Activated CD8-positive, alpha-beta T cell treated with anti-CD3 and anti-CD28 coated beads for 36 hours (primary cell): ENCODE results near the gene ACKR2. TPM values are rescaled to one million over a fixed set of nuclear protein-coding genes. Genes with fewer than 3 reads are reported as not detected.

ENCODE experiments used
- ATAC-seq: fragments of 200-7000 bp; cut with Tn5 transposase; one replicate; pipeline ENCODE4 v1.10.0; 2021; ENCODE audit warnings: mild to moderate bottlenecking, moderate library complexity
- CTCF ChIA-PET: fragments of 350-600 bp; sonication (Branson Sonifier 250); formaldehyde crosslinking; loops from one replicate; lab custom pipeline; 2021; ENCODE audit warnings: antibody characterized with exemption; lab: Charles Lee
- POLR2A ChIA-PET: fragments of 350-600 bp; sonication (Branson Sonifier 250); formaldehyde crosslinking; loops from one replicate; lab custom pipeline; 2021; ENCODE audit warnings: antibody characterized with exemption; lab: Charles Lee
- DNase-seq: peaks from one replicate; pipeline ENCODE4 v3.0.0-alpha.2; 2020
- H3K27ac Mint-ChIP-seq: one replicate; pipeline ENCODE4 v1.8.0; 2021; ENCODE audit warnings: mild to moderate bottlenecking, mixed read lengths
- H3K27me3 Mint-ChIP-seq: one replicate; pipeline ENCODE4 v1.8.0; 2021; ENCODE audit warnings: mixed read lengths
- H3K36me3 Mint-ChIP-seq: one replicate; pipeline ENCODE4 v1.8.0; 2021; ENCODE audit warnings: low read depth, mixed read lengths
- H3K4me1 Mint-ChIP-seq: one replicate; pipeline ENCODE4 v1.8.0; 2021; ENCODE audit warnings: low read depth, mixed read lengths
- H3K4me3 Mint-ChIP-seq: one replicate; pipeline ENCODE4 v1.8.0; 2021; ENCODE audit warnings: mild to moderate bottlenecking, moderate library complexity, mixed read lengths
- H3K9me3 Mint-ChIP-seq: one replicate; pipeline ENCODE4 v1.8.0; 2021; ENCODE audit warnings: mixed read lengths
- intact Hi-C: fragments of 100-400 bp; cut with micrococcal nuclease; formaldehyde crosslinking; loops from one replicate; pipeline ENCODE4 v1.10.0; 2022
- total RNA-seq, 2 experiments: library from RNA; stranded (reverse); gene quantifications; one replicate each; pipeline ENCODE4 v1.2.3, GENCODE V29; 2021
- TF ChIP-seq, protein P1 (sequence below): fragments of 200-600 bp; IDR thresholded peaks from one replicate; pipeline ENCODE4 v1.8.0; 2022; ENCODE audit warnings: antibody characterized with exemption, mild to moderate bottlenecking

ACKR2 gene
- total RNA-seq, 2 experiments from 2014 or later: 1.2 to 1.4 TPM

DNA sequence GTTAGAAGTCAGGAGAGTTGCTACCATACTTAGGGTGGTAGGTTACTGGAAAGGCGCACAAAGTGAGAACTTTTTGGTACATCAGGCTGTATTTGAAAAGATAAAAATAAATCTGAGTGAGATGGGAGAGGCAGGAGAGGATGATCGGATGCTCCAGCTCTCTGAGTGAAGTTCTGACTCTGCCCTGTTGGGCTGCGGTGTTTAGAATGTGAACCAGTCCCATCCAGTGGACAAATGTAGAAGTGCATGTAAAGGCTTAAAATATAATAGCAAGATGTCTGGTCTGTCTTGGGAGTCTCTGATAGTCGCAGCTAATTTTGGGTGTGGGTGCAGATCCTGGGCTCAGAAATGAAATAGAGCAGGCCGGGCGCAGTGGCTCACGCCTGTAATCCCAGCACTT lies 30.4 kb downstream of the ACKR2 start:
- H3K27me3 Mint-ChIP-seq: no peaks in the 10 kb centered on the region
- peak; percentile 99 for ATAC-seq
- no peak overlapping the region for H3K4me3 Mint-ChIP-seq
- no peaks in the 10 kb centered on the region for H3K9me3 Mint-ChIP-seq
- no peak overlapping the region for H3K27ac Mint-ChIP-seq
- no peaks in the 10 kb centered on the region for H3K4me1 Mint-ChIP-seq
- H3K36me3 Mint-ChIP-seq: no peaks in the 10 kb centered on the region
- TF ChIP-seq, protein P1, sequence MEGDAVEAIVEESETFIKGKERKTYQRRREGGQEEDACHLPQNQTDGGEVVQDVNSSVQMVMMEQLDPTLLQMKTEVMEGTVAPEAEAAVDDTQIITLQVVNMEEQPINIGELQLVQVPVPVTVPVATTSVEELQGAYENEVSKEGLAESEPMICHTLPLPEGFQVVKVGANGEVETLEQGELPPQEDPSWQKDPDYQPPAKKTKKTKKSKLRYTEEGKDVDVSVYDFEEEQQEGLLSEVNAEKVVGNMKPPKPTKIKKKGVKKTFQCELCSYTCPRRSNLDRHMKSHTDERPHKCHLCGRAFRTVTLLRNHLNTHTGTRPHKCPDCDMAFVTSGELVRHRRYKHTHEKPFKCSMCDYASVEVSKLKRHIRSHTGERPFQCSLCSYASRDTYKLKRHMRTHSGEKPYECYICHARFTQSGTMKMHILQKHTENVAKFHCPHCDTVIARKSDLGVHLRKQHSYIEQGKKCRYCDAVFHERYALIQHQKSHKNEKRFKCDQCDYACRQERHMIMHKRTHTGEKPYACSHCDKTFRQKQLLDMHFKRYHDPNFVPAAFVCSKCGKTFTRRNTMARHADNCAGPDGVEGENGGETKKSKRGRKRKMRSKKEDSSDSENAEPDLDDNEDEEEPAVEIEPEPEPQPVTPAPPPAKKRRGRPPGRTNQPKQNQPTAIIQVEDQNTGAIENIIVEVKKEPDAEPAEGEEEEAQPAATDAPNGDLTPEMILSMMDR: peak; percentile 63
- POLR2A ChIA-PET: interaction anchor here (0.5 kb wide), 1 partner anchor 21 kb away, joined by 3 read pairs; no protein-coding TSS in a partner anchor
- intact Hi-C loops: no loop called here
- peak; percentile 47 for DNase-seq
- CTCF ChIA-PET: interaction anchor here (0.7 to 2.1 kb wide), 14 partner anchors 9 to 168 kb away, joined by 3 to 16 read pairs (median 6); partner anchors contain the start of gene HIGD1A

- ChIA-PET POLR2A (no interaction called here), CTCF (interaction anchor here (0.8 to 1.4 kb wide), 2 partner anchors 22 to 42 kb away, joined by 3 read pairs; no protein-coding TSS in a partner anchor)
- Mint-ChIP-seq H3K27ac (no peak overlapping the region), H3K4me3 (no peak overlapping the region), H3K4me1 (peaks cover 4% of the 10 kb centered on the region), H3K9me3 (no peaks in the 10 kb centered on the region), H3K27me3 (no peaks in the 10 kb centered on the region), H3K36me3 (no peaks in the 10 kb centered on the region)
- TF ChIP-seq, protein P1: no peak
- ATAC-seq: no peak
- intact Hi-C loops: no loop called here
- DNase-seq: no peak
These were observed 32.1 kb downstream of the ACKR2 start for GRCh38 chr3:42841332-42841731.

DNA sequence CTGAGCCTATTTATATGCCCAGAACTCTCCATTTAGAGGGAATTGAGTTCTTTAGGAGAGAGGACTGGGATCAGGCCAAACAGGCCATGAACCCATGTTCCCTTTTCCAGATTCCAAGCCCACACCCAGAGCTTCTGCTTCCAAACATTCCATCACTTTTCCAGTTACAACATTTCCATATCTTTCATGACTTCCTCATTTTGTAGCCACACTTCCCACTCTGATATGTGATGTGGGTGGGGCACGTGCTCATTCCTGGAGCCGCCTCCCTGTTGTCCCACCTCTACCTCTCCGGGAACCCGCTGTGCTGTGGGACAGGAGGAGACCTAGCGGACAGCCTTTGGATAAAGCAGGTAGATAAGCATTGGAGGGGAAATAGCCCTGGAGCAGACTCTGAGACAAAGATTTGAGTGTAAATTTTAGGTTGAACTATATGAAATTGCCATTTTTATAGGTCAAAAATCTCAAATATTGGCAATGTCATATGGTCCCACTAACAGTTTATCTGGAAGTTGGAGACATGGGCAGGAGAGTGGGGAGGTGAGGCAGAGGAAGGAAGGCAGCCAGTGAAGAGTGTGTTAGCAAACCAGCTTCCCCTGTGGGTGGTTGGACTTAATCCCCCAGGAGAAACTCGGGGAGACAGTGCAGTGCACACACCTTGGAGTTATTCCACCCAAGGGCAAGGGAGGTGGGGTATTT lies 34.6 kb downstream of the ACKR2 start:
- CTCF ChIA-PET: no interaction called here
- TF ChIP-seq, protein P1: no peak
- no peaks in the 10 kb centered on the region for H3K27me3 Mint-ChIP-seq
- no peaks in the 10 kb centered on the region for H3K36me3 Mint-ChIP-seq
- DNase-seq (no peak), ATAC-seq (no peak)
- intact Hi-C loops: no loop called here
- no peak overlapping the region for H3K27ac Mint-ChIP-seq
- H3K9me3 Mint-ChIP-seq: no peaks in the 10 kb centered on the region
- H3K4me1 Mint-ChIP-seq: peaks cover 15% of the 10 kb centered on the region
- H3K4me3 Mint-ChIP-seq: no peak overlapping the region
- POLR2A ChIA-PET: no interaction called here

DNA sequence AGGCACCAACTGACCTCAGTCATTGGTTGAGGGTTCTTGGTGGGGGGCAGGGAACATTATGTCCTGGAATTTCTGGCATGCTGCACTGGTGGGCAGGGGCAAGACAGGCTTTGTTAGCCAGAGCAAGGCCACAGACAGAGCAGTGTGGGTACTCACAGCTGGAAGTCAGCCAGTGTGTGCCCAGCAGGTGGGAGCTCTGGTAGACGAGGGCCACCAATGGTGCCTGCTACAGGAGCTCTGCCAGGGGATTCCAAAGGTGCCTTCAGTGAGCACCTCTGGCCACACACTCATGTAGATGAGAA lies 35.1 kb downstream of the ACKR2 start:
- H3K36me3 Mint-ChIP-seq: no peaks in the 10 kb centered on the region
- DNase-seq: no peak
- H3K9me3 Mint-ChIP-seq: no peaks in the 10 kb centered on the region
- H3K27ac Mint-ChIP-seq: no peak overlapping the region
- no peak for ATAC-seq
- no peaks in the 10 kb centered on the region for H3K27me3 Mint-ChIP-seq
- H3K4me3 Mint-ChIP-seq: no peak overlapping the region
- intact Hi-C loops: no loop called here
- CTCF ChIA-PET: no interaction called here
- H3K4me1 Mint-ChIP-seq: peaks cover 15% of the 10 kb centered on the region
- TF ChIP-seq, protein P1: no peak
- POLR2A ChIA-PET: no interaction called here

- Mint-ChIP-seq H3K9me3 (no peaks in the 10 kb centered on the region), H3K27ac (no peak overlapping the region), H3K4me1 (peaks cover 15% of the 10 kb centered on the region), H3K36me3 (no peaks in the 10 kb centered on the region), H3K27me3 (no peaks in the 10 kb centered on the region), H3K4me3 (no peak overlapping the region)
- ChIA-PET POLR2A (no interaction called here), CTCF (no interaction called here)
- TF ChIP-seq, protein P1: no peak
- no peak for ATAC-seq
- no peak for DNase-seq
- intact Hi-C loops: no loop called here
These were observed 35.6 kb downstream of the ACKR2 start for GRCh38 chr3:42844815-42845214.
